H9 (cell line): Measurements from ENCODE around the gene AVPR2. TPM values are rescaled to one million over a fixed set of nuclear protein-coding genes. Genes with fewer than 3 reads are reported as not detected.

Experiments used
- DNase-seq: peaks from one replicate; pipeline ENCODE4 v3.0.0-alpha.2; 2017
- H2AFZ ChIP-seq: one replicate; pipeline ENCODE4 v1.6.1; 2013; ENCODE audit warnings: mild to moderate bottlenecking, low read length, control low read depth, moderate library complexity
- H2AK5ac ChIP-seq: 2 replicates; pipeline ENCODE4 v1.6.1; 2013; ENCODE audit warnings: low read length, control low read depth, mixed read lengths; ENCODE audit not compliant: insufficient read length
- H2BK120ac ChIP-seq: one replicate; pipeline ENCODE4 v1.6.1; 2013; ENCODE audit warnings: low read depth, mild to moderate bottlenecking, low read length, control low read depth, inconsistent platforms; ENCODE audit not compliant: poor library complexity, severe bottlenecking
- H2BK12ac ChIP-seq: 2 replicates; pipeline ENCODE4 v1.6.1; 2013; ENCODE audit warnings: low read length, control low read depth, mixed read lengths, low read depth; ENCODE audit not compliant: insufficient read length
- H2BK15ac ChIP-seq: 2 replicates; pipeline ENCODE4 v1.6.1; 2013; ENCODE audit warnings: low read depth, low read length, control low read depth
- H2BK20ac ChIP-seq: one replicate; pipeline ENCODE4 v1.6.1; 2013; ENCODE audit warnings: low read depth, mild to moderate bottlenecking, low read length, control low read depth, inconsistent platforms; ENCODE audit not compliant: poor library complexity, severe bottlenecking
- H2BK5ac ChIP-seq: 2 replicates; pipeline ENCODE4 v1.6.1; 2013; ENCODE audit warnings: low read length, control low read depth, mixed read lengths; ENCODE audit not compliant: insufficient read length
- H3K14ac ChIP-seq: 2 replicates; pipeline ENCODE4 v1.6.1; 2013; ENCODE audit warnings: low read length, control low read depth; ENCODE audit not compliant: insufficient read depth
- H3K18ac ChIP-seq: 2 replicates; pipeline ENCODE4 v1.6.1; 2013; ENCODE audit warnings: low read depth, mild to moderate bottlenecking, mixed read lengths, low read length, control low read depth; ENCODE audit not compliant: insufficient read length
- H3K23ac ChIP-seq: 2 replicates; pipeline ENCODE4 v1.6.1; 2013; ENCODE audit warnings: low read length, control low read depth, mixed read lengths, low read depth; ENCODE audit not compliant: insufficient read length
- H3K23me2 ChIP-seq: 2 replicates; pipeline ENCODE4 v1.6.1; 2013; ENCODE audit warnings: low read depth, mild to moderate bottlenecking, mixed read lengths, low read length, control low read depth; ENCODE audit not compliant: insufficient read length, poor library complexity, severe bottlenecking
- H3K27ac ChIP-seq: 2 replicates; pipeline ENCODE4 v1.5.1; 2013; ENCODE audit warnings: low read length, control low read depth, mixed read lengths, low read depth; ENCODE audit not compliant: insufficient read length
- H3K27me3 ChIP-seq: 2 replicates; pipeline ENCODE4 v1.6.1; 2013; ENCODE audit warnings: low read length, control low read depth, inconsistent platforms; ENCODE audit not compliant: insufficient read depth
- H3K4ac ChIP-seq: 2 replicates; pipeline ENCODE4 v1.6.1; 2013; ENCODE audit warnings: low read depth, mild to moderate bottlenecking, control low read depth, inconsistent platforms, low read length, moderate library complexity
- H3K4me1 ChIP-seq: 2 replicates; pipeline ENCODE4 v1.6.1; 2013; ENCODE audit warnings: low read length, control low read depth, inconsistent platforms; ENCODE audit not compliant: insufficient read depth
- H3K4me2 ChIP-seq: 2 replicates; pipeline ENCODE4 v1.6.1; 2013; ENCODE audit warnings: low read length, control low read depth, mixed read lengths; ENCODE audit not compliant: insufficient read length, insufficient read depth
- H3K56ac ChIP-seq: 2 replicates; pipeline ENCODE4 v1.6.1; 2013; ENCODE audit warnings: low read depth, mild to moderate bottlenecking, mixed read lengths, low read length, control low read depth; ENCODE audit not compliant: insufficient read length
- H3K79me1 ChIP-seq: 2 replicates; pipeline ENCODE4 v1.6.1; 2013; ENCODE audit warnings: low read depth, mild to moderate bottlenecking, moderate library complexity, low read length, control low read depth, inconsistent platforms; ENCODE audit not compliant: insufficient read depth, poor library complexity, severe bottlenecking
- H3K79me2 ChIP-seq: 2 replicates; pipeline ENCODE4 v1.6.1; 2013; ENCODE audit warnings: low read length, control low read depth, inconsistent platforms; ENCODE audit not compliant: insufficient read depth
- H3K9ac ChIP-seq: 2 replicates; pipeline ENCODE4 v1.6.1; 2013; ENCODE audit warnings: low read length, control low read depth, mixed read lengths; ENCODE audit not compliant: insufficient read length; ENCODE audit errors: extremely low read depth
- H3K9me3 ChIP-seq: one replicate; pipeline ENCODE4 v1.6.1; 2013; ENCODE audit warnings: low read depth, low read length, inconsistent platforms; ENCODE audit not compliant: control insufficient read depth
- H3T11ph ChIP-seq: one replicate; pipeline ENCODE4 v1.6.1; 2013; ENCODE audit warnings: mild to moderate bottlenecking, low read length, control low read depth, inconsistent platforms
- H4K20me1 ChIP-seq: one replicate; pipeline ENCODE4 v1.6.1; 2013; ENCODE audit not compliant: control insufficient read depth, insufficient read length, insufficient read depth
- H4K5ac ChIP-seq: 2 replicates; pipeline ENCODE4 v1.6.1; 2013; ENCODE audit warnings: low read depth, mild to moderate bottlenecking, mixed read lengths, low read length, control low read depth; ENCODE audit not compliant: insufficient read length
- H4K8ac ChIP-seq: replicated peaks from 2 replicates; pipeline ENCODE4 v1.6.1; 2013; ENCODE audit warnings: low read length, control low read depth, mixed read lengths, low read depth; ENCODE audit not compliant: insufficient read length
- H4K91ac ChIP-seq: 2 replicates; pipeline ENCODE4 v1.6.1; 2013; ENCODE audit warnings: low read depth, mild to moderate bottlenecking, moderate library complexity, mixed read lengths, low read length, control low read depth; ENCODE audit not compliant: insufficient read length
- H3K27ac Mint-ChIP-seq, 3 experiments: 2 replicates in 2 of 3; 3 replicates in 1 of 3; pipeline ENCODE4 v1.8.0; 2020 to 2021; ENCODE audit warnings: mixed read lengths in 3 of 3, mild to moderate bottlenecking in 1 of 3, moderate library complexity in 1 of 3
- H3K27me3 Mint-ChIP-seq: 2 replicates; pipeline ENCODE4 v1.8.0; 2021; ENCODE audit warnings: low read depth, mild to moderate bottlenecking, moderate library complexity, mixed read lengths
- H3K36me3 Mint-ChIP-seq, 3 experiments: 2 replicates in 2 of 3; 3 replicates in 1 of 3; pipeline ENCODE4 v1.8.0; 2020 to 2021; ENCODE audit warnings: low read depth in 3 of 3, mixed read lengths in 3 of 3; ENCODE audit not compliant: insufficient read depth in 1 of 3
- H3K4me1 Mint-ChIP-seq, 2 experiments: 2 replicates each; pipeline ENCODE4 v1.8.0; 2020; ENCODE audit warnings: mixed read lengths in 2 of 2
- H3K4me3 Mint-ChIP-seq, 2 experiments: 2 replicates in 1 of 2; 3 replicates in 1 of 2; pipeline ENCODE4 v1.8.0; 2020 to 2021; ENCODE audit warnings: mild to moderate bottlenecking in 2 of 2, mixed read lengths in 2 of 2, moderate library complexity in 1 of 2
- H3K9me3 Mint-ChIP-seq, 2 experiments: 2 replicates in 1 of 2; 3 replicates in 1 of 2; pipeline ENCODE4 v1.8.0; 2020; ENCODE audit warnings: mild to moderate bottlenecking in 2 of 2, mixed read lengths in 2 of 2, moderate library complexity in 1 of 2
- WGBS: extraction: QIAGEN DNeasy Blood & Tissue Kit; methylation state at CpG from one replicate; pipeline ENCODE4 v1.1.7; 2013; ENCODE audit warnings: missing lambda C conversion rate, low lambda C conversion rate, mixed read lengths; ENCODE audit not compliant: insufficient read length; ENCODE audit errors: extremely low coverage; 5-methylcytosine and 5-hydroxymethylcytosine counted together
- total RNA-seq: library from RNA; stranded (reverse); gene quantifications from 2 replicates; pipeline ENCODE4 v1.2.1, GENCODE V29; 2021
- TF ChIP-seq, protein P1 (sequence below): fragments of 200-600 bp; sonication (generic); conservative IDR thresholded peaks from 3 replicates; pipeline ENCODE4 v1.8.0; 2021; ENCODE audit warnings: antibody characterized with exemption, mild to moderate bottlenecking

The AVPR2 gene
- total RNA-seq, 1 experiment from 2014 or later = not detected

DNA sequence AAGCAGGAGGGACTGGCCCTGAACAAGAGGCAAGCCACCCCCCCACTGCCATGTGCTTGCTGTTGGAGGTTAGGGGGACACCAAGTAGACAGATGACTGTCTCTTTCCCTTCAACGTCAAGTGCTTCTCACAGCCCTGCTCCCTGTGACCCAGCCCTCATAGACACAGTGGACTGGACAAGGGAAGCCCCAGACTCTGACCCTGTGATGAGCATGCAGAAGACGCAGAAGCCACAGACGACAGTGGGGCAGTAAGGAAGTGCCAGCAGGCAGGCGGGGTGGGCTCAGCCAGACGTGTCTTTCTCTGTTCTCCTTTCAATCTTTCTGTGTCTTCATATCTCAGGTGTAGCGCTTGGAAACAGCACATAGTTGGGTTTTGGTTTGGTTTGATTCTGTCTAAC, 16.1 kb upstream of the AVPR2 start:
- H3K79me1 ChIP-seq = no peaks in the 10 kb centered on the region
- no peak overlapping the region for H2BK20ac ChIP-seq
- peaks cover 28% of the 10 kb centered on the region for H3K27me3 Mint-ChIP-seq
- TF ChIP-seq, protein P1, sequence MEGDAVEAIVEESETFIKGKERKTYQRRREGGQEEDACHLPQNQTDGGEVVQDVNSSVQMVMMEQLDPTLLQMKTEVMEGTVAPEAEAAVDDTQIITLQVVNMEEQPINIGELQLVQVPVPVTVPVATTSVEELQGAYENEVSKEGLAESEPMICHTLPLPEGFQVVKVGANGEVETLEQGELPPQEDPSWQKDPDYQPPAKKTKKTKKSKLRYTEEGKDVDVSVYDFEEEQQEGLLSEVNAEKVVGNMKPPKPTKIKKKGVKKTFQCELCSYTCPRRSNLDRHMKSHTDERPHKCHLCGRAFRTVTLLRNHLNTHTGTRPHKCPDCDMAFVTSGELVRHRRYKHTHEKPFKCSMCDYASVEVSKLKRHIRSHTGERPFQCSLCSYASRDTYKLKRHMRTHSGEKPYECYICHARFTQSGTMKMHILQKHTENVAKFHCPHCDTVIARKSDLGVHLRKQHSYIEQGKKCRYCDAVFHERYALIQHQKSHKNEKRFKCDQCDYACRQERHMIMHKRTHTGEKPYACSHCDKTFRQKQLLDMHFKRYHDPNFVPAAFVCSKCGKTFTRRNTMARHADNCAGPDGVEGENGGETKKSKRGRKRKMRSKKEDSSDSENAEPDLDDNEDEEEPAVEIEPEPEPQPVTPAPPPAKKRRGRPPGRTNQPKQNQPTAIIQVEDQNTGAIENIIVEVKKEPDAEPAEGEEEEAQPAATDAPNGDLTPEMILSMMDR = no peak
- H4K20me1 ChIP-seq = no peaks in the 10 kb centered on the region
- H3K9me3 ChIP-seq = peaks cover 18% of the 10 kb centered on the region
- no peaks in the 10 kb centered on the region for H3K4me1 ChIP-seq
- H3K56ac ChIP-seq = no peak overlapping the region
- no peak overlapping the region for H2BK12ac ChIP-seq
- no peak overlapping the region for H4K91ac ChIP-seq
- no peak overlapping the region for H4K5ac ChIP-seq
- H3K23ac ChIP-seq = no peak overlapping the region
- WGBS = no CpG with 5 or more reads among the region's 6 CpGs
- peaks cover 4 to 16% (median 11%) of the 10 kb centered on the region in 3 experiments; a peak in 6 of 7 replicates for H3K36me3 Mint-ChIP-seq
- no peak overlapping the region for H2BK5ac ChIP-seq
- no peak overlapping the region for H4K8ac ChIP-seq
- no peaks in the 10 kb centered on the region for H3K79me2 ChIP-seq
- H3K27ac ChIP-seq = no peak overlapping the region
- H2AK5ac ChIP-seq = no peak overlapping the region
- H3K4me3 Mint-ChIP-seq = no peak overlapping the region
- peaks cover 62 to 67% of the 10 kb centered on the region in 2 experiments for H3K9me3 Mint-ChIP-seq
- no peak overlapping the region for H3T11ph ChIP-seq
- H3K9ac ChIP-seq = no peak overlapping the region
- no peak overlapping the region for H3K18ac ChIP-seq
- H3K4me2 ChIP-seq = no peak overlapping the region
- no peak overlapping the region for H2BK120ac ChIP-seq
- no peak overlapping the region for H2AFZ ChIP-seq
- H3K27ac Mint-ChIP-seq = no peak overlapping the region
- no peaks in the 10 kb centered on the region for H3K27me3 ChIP-seq
- H3K4me1 Mint-ChIP-seq = peaks cover 13 to 18% of the 10 kb centered on the region in 2 experiments
- no peak overlapping the region for H3K4ac ChIP-seq
- no peak overlapping the region for H3K14ac ChIP-seq
- no peak for DNase-seq
- no peak overlapping the region for H2BK15ac ChIP-seq
- H3K23me2 ChIP-seq = peaks cover 4% of the 10 kb centered on the region
